IMR-90 (cell line): ENCODE measurements around the gene DSCAM. TPM values are rescaled to one million over a fixed set of nuclear protein-coding genes. Genes with fewer than 3 reads are reported as not detected.

Experiments
- ATAC-seq: fragments of 200-7000 bp; cut with Tn5 transposase; 2 replicates; pipeline ENCODE4 v1.9.1; 2020; ENCODE audit warnings: low read depth, mild to moderate bottlenecking, moderate library complexity
- BruUV-seq: library from RNA; stranded (reverse); fragments of 400-500 nt; replicated peaks from 2 replicates; lab custom pipeline; 2021; lab: Mats Ljungman, UMichigan
- CTCF ChIA-PET: fragments of 300-600 bp; formaldehyde crosslinking; extraction: SDS; loops from one replicate; lab custom pipeline; 2021; ENCODE audit warnings: antibody characterized with exemption; lab: Yijun Ruan, JAX
- POLR2A ChIA-PET: fragments of 300-600 bp; sonication (Branson Sonifier 250); formaldehyde crosslinking; loops from one replicate; lab custom pipeline; 2022; ENCODE audit warnings: antibody characterized with exemption; ENCODE audit not compliant: unreplicated experiment; lab: Charles Lee
- DNase-seq: peaks from one replicate; pipeline ENCODE4 v3.0.0; 2013
- H2AFZ ChIP-seq: replicated peaks from 2 replicates; pipeline ENCODE3; 2013; ENCODE audit warnings: low read length, mild to moderate bottlenecking; ENCODE audit not compliant: poor library complexity
- H2AK5ac ChIP-seq: 2 replicates; pipeline ENCODE4 v1.6.1; 2013; ENCODE audit warnings: low read depth, low read length, inconsistent platforms
- H2AK9ac ChIP-seq: replicated peaks from 2 replicates; pipeline ENCODE3; 2013; ENCODE audit warnings: mild to moderate bottlenecking, low read depth, low read length, moderate library complexity; ENCODE audit not compliant: poor library complexity
- H2BK120ac ChIP-seq: 2 replicates; pipeline ENCODE4 v1.6.1; 2013; ENCODE audit warnings: low read depth, low read length, inconsistent platforms
- H2BK15ac ChIP-seq: 3 replicates; pipeline ENCODE4 v1.6.1; 2013; ENCODE audit warnings: low read depth, low read length, inconsistent platforms
- H2BK20ac ChIP-seq: 2 replicates; pipeline ENCODE4 v1.6.1; 2013; ENCODE audit warnings: low read depth, mild to moderate bottlenecking, inconsistent platforms, low read length, moderate library complexity
- H2BK5ac ChIP-seq: 2 replicates; pipeline ENCODE4 v1.6.1; 2013; ENCODE audit warnings: mild to moderate bottlenecking, low read depth, low read length, inconsistent platforms; ENCODE audit not compliant: poor library complexity, severe bottlenecking
- H3K14ac ChIP-seq: replicated peaks from 2 replicates; pipeline ENCODE4 v1.6.1; 2013; ENCODE audit warnings: low read depth, low read length, inconsistent platforms
- H3K18ac ChIP-seq: 2 replicates; pipeline ENCODE4 v1.6.1; 2013; ENCODE audit warnings: low read depth, low read length, control low read depth
- H3K23ac ChIP-seq: 2 replicates; pipeline ENCODE4 v1.6.1; 2013; ENCODE audit warnings: low read depth, low read length, inconsistent platforms
- H3K27ac ChIP-seq: 2 replicates; pipeline ENCODE4 v1.5.1; 2013; ENCODE audit warnings: mild to moderate bottlenecking, control low read depth, low read length; ENCODE audit not compliant: insufficient read depth
- H3K27me3 ChIP-seq: 2 replicates; pipeline ENCODE4 v1.6.1; 2013; ENCODE audit warnings: low read length; ENCODE audit not compliant: control insufficient read depth, insufficient read depth
- H3K36me3 ChIP-seq: 2 replicates; pipeline ENCODE4 v1.6.1; 2013; ENCODE audit warnings: low read length, mixed read lengths; ENCODE audit not compliant: control insufficient read depth, insufficient read depth
- H3K4ac ChIP-seq: 2 replicates; pipeline ENCODE4 v1.6.1; 2013; ENCODE audit warnings: low read depth, low read length, inconsistent platforms
- H3K4me1 ChIP-seq: 2 replicates; pipeline ENCODE4 v1.6.1; 2013; ENCODE audit warnings: low read length, mixed read lengths; ENCODE audit not compliant: control insufficient read depth, insufficient read depth
- H3K4me2 ChIP-seq: 2 replicates; pipeline ENCODE4 v1.6.1; 2013; ENCODE audit warnings: low read depth, mild to moderate bottlenecking, control low read depth, low read length, moderate library complexity
- H3K4me3 ChIP-seq: 2 replicates; pipeline ENCODE4 v1.5.1; 2013; ENCODE audit warnings: low read depth, mild to moderate bottlenecking, control low read depth, low read length, moderate library complexity; ENCODE audit not compliant: insufficient read depth
- H3K56ac ChIP-seq: 2 replicates; pipeline ENCODE4 v1.6.1; 2013; ENCODE audit warnings: low read length, inconsistent platforms; ENCODE audit not compliant: insufficient read depth; ENCODE audit errors: extremely low read depth
- H3K79me1 ChIP-seq, 2 experiments: 2 replicates each; pipeline ENCODE4 v1.6.1; 2013; ENCODE audit warnings: low read length in 2 of 2, inconsistent platforms in 1 of 2, low read depth in 1 of 2
- H3K9ac ChIP-seq: 2 replicates; pipeline ENCODE4 v1.6.1; 2013; ENCODE audit warnings: low read depth, low read length, control low read depth
- H3K9me1 ChIP-seq: 2 replicates; pipeline ENCODE4 v1.6.1; 2013; ENCODE audit warnings: low read length, inconsistent platforms; ENCODE audit not compliant: insufficient read depth
- H3K9me3 ChIP-seq: 2 replicates; pipeline ENCODE4 v1.6.1; 2013; ENCODE audit warnings: low read length; ENCODE audit not compliant: control insufficient read depth, insufficient read depth
- H4K20me1 ChIP-seq: 2 replicates; pipeline ENCODE4 v1.6.1; 2013; ENCODE audit warnings: low read length, inconsistent platforms; ENCODE audit not compliant: insufficient read depth
- H4K5ac ChIP-seq: 2 replicates; pipeline ENCODE4 v1.6.1; 2013; ENCODE audit warnings: mild to moderate bottlenecking, low read depth, low read length, control low read depth
- H4K8ac ChIP-seq, 2 experiments: 2 replicates each; pipeline ENCODE4 v1.6.1; 2013; ENCODE audit warnings: low read depth in 2 of 2, low read length in 2 of 2, control low read depth in 1 of 2, inconsistent platforms in 1 of 2
- H4K91ac ChIP-seq: 2 replicates; pipeline ENCODE4 v1.6.1; 2013; ENCODE audit warnings: low read depth, low read length, inconsistent platforms; ENCODE audit not compliant: insufficient read depth
- BHLHE40 ChIP-seq: fragments of 150-350 bp; IDR thresholded peaks from 2 replicates; pipeline ENCODE4 v1.6.1; 2016; ENCODE audit warnings: mild to moderate bottlenecking, low read depth, low read length
- CEBPB ChIP-seq: IDR thresholded peaks from 2 replicates; pipeline ENCODE4 v1.6.1; 2012; ENCODE audit warnings: low read depth, low read length, improper control_type of control experiment
- CHD1 ChIP-seq: IDR thresholded peaks from 2 replicates; pipeline ENCODE4 v1.6.1; 2012; ENCODE audit warnings: low read depth, low read length, improper control_type of control experiment
- FOS ChIP-seq: fragments of 150-350 bp; IDR thresholded peaks from 2 replicates; pipeline ENCODE4 v1.6.1; 2016; ENCODE audit warnings: low read depth, low read length
- MAFK ChIP-seq: IDR thresholded peaks from 2 replicates; pipeline ENCODE4 v1.6.1; 2012; ENCODE audit warnings: low read depth, low read length, improper control_type of control experiment
- MAZ ChIP-seq: IDR thresholded peaks from 2 replicates; pipeline ENCODE4 v1.6.1; 2012; ENCODE audit warnings: low read depth, mild to moderate bottlenecking, low read length, improper control_type of control experiment, moderate library complexity, borderline replicate concordance
- MXI1 ChIP-seq: IDR thresholded peaks from 2 replicates; pipeline ENCODE4 v1.6.1; 2012; ENCODE audit warnings: low read depth, mild to moderate bottlenecking, low read length, moderate library complexity, borderline replicate concordance
- NFE2L2 ChIP-seq: fragments of 150-350 bp; IDR thresholded peaks from 2 replicates; pipeline ENCODE4 v1.6.1; 2016; ENCODE audit warnings: low read depth, mild to moderate bottlenecking, low read length
- POLR2A ChIP-seq: IDR thresholded peaks from 2 replicates; pipeline ENCODE4 v1.6.1; 2012; ENCODE audit warnings: mild to moderate bottlenecking, low read depth, low read length
- RAD21 ChIP-seq: IDR thresholded peaks from 2 replicates; pipeline ENCODE4 v1.6.1; 2012; ENCODE audit warnings: low read length, improper control_type of control experiment
- RCOR1 ChIP-seq: IDR thresholded peaks from 2 replicates; pipeline ENCODE4 v1.6.1; 2012; ENCODE audit warnings: mild to moderate bottlenecking, low read length, improper control_type of control experiment; ENCODE audit not compliant: insufficient replicate concordance
- RFX5 ChIP-seq: IDR thresholded peaks from 2 replicates; pipeline ENCODE4 v1.8.0; 2012; ENCODE audit warnings: low read depth, mild to moderate bottlenecking, low read length, moderate library complexity
- SMC3 ChIP-seq: fragments of 150-350 bp; IDR thresholded peaks from 2 replicates; pipeline ENCODE4 v1.6.1; 2016; ENCODE audit warnings: low read depth, mild to moderate bottlenecking, antibody characterized with exemption, low read length, moderate library complexity
- WGBS, 2 experiments: methylation state at CpG; one replicate each; pipeline versions ENCODE4 v1.1.5 to v1.1.7; 2013; ENCODE audit warnings: missing lambda C conversion rate in 2 of 2; ENCODE audit not compliant: insufficient read length in 1 of 2; ENCODE audit errors: extremely low coverage in 2 of 2; 5-methylcytosine and 5-hydroxymethylcytosine counted together
- dilution Hi-C: fragments of 300-500 bp; cut with HindIII; formaldehyde crosslinking; loops from one replicate; pipeline ENCODE4 v1.14.3; 2018; ENCODE audit warnings: low sequenced_read_pairs; ENCODE audit not compliant: unreplicated experiment
- in situ Hi-C: fragments of 300-500 bp; cut with MboI; formaldehyde crosslinking; loops from 3 replicates; pipeline ENCODE4 v1.14.3; 2019; ENCODE audit warnings: low sequenced_read_pairs, inconsistent platforms, mixed read lengths
- intact Hi-C: fragments of 100-400 bp; cut with micrococcal nuclease; formaldehyde crosslinking; loops from 2 replicates; pipeline ENCODE4 v1.10.0; 2022
- polyA plus RNA-seq, 3 experiments: library from polyadenylated mRNA; depleted of rRNA; stranded (reverse); fragments of >200 nt; gene quantifications; 2 replicates each; pipeline ENCODE4 v1.2.3, GENCODE V29; 2012; ENCODE audit warnings: low replicate concordance in 1 of 3
- total RNA-seq: library from RNA; depleted of rRNA; stranded (reverse); fragments of >200 nt; gene quantifications from 2 replicates; pipeline ENCODE4 v1.2.3, GENCODE V29; 2012
- TF ChIP-seq, protein P1 (sequence below): conservative IDR thresholded peaks from 2 replicates; pipeline ENCODE4 v1.5.1; 2012; ENCODE audit warnings: mild to moderate bottlenecking, low read depth, low read length, improper control_type of control experiment
- TF ChIP-seq, protein P2 (sequence below): fragments of 150-350 bp; IDR thresholded peaks from 2 replicates; pipeline ENCODE4 v1.6.1; 2016; ENCODE audit warnings: low read depth, mild to moderate bottlenecking, low read length, moderate library complexity, borderline replicate concordance
- TF ChIP-seq, protein P3 (sequence below): fragments of 150-350 bp; IDR thresholded peaks from 2 replicates; pipeline ENCODE4 v1.6.1; 2017; ENCODE audit warnings: mild to moderate bottlenecking, antibody characterized with exemption, low read length, low read depth

Gene DSCAM
- total and polyA plus RNA-seq, 2 of the 4 experiments (the other 2 are of a cell fraction) = under 0.01 to 0.02 TPM

DNA sequence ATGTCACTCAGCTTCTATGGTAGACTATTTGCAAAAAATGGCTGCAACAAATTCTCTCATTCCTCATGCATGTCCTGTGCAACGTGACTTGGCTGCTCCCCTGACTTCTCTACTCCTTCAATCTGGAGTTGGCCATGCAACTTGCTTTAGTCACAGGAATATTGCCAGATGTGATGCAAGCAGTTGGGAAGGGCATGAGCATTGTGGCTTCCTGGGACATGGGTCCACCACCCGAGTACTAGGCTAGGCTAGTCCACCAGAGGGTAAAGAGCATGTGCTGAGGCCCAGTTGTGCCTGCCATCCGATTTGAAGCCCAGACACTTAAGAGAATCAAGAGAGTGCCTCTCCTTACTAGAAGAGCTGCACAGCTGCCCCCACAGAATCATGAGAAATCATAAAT, 89.6 kb downstream of the DSCAM start:
- in situ Hi-C loops (loop anchor here (25.0 kb wide), 1 partner anchor 95 kb away; no protein-coding TSS in a partner anchor), dilution Hi-C loops (no loop called here), intact Hi-C loops (no loop called here)
- Histone ChIP-seq H3K36me3 (no peaks in the 10 kb centered on the region), H3K4ac (no peak overlapping the region), H2BK20ac (no peak overlapping the region), H2BK120ac (no peak overlapping the region), H4K91ac (no peak overlapping the region), H3K4me1 (no peaks in the 10 kb centered on the region), H3K27me3 (no peaks in the 10 kb centered on the region), H3K9me3 (peaks cover 19% of the 10 kb centered on the region), H2AK5ac (no peak overlapping the region), H3K9me1 (no peaks in the 10 kb centered on the region), H3K9ac (no peak overlapping the region), H2BK15ac (no peak overlapping the region), H3K4me3 (no peak overlapping the region), H3K79me1 (no peaks in the 10 kb centered on the region), H3K4me2 (no peak overlapping the region), H4K8ac (no peak overlapping the region), H3K27ac (no peak overlapping the region), H4K20me1 (no peaks in the 10 kb centered on the region), H2AK9ac (no peak overlapping the region), H3K14ac (no peak overlapping the region), H3K18ac (no peak overlapping the region), H3K23ac (no peak overlapping the region), H2BK5ac (no peak overlapping the region), H3K56ac (no peak overlapping the region), H4K5ac (no peak overlapping the region), H2AFZ (no peak overlapping the region)
- ChIA-PET CTCF (no interaction called here), POLR2A (no interaction called here)
- no peak for TF ChIP-seq SMC3
- TF ChIP-seq POLR2A = no peak
- TF ChIP-seq, protein P1, sequence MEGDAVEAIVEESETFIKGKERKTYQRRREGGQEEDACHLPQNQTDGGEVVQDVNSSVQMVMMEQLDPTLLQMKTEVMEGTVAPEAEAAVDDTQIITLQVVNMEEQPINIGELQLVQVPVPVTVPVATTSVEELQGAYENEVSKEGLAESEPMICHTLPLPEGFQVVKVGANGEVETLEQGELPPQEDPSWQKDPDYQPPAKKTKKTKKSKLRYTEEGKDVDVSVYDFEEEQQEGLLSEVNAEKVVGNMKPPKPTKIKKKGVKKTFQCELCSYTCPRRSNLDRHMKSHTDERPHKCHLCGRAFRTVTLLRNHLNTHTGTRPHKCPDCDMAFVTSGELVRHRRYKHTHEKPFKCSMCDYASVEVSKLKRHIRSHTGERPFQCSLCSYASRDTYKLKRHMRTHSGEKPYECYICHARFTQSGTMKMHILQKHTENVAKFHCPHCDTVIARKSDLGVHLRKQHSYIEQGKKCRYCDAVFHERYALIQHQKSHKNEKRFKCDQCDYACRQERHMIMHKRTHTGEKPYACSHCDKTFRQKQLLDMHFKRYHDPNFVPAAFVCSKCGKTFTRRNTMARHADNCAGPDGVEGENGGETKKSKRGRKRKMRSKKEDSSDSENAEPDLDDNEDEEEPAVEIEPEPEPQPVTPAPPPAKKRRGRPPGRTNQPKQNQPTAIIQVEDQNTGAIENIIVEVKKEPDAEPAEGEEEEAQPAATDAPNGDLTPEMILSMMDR = no peak
- no peak for TF ChIP-seq MAZ
- no peak for TF ChIP-seq RFX5
- TF ChIP-seq, protein P2, sequence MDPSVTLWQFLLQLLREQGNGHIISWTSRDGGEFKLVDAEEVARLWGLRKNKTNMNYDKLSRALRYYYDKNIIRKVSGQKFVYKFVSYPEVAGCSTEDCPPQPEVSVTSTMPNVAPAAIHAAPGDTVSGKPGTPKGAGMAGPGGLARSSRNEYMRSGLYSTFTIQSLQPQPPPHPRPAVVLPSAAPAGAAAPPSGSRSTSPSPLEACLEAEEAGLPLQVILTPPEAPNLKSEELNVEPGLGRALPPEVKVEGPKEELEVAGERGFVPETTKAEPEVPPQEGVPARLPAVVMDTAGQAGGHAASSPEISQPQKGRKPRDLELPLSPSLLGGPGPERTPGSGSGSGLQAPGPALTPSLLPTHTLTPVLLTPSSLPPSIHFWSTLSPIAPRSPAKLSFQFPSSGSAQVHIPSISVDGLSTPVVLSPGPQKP = no peak
- TF ChIP-seq RAD21 = no peak
- no peak for TF ChIP-seq CEBPB
- no peak for TF ChIP-seq MXI1
- TF ChIP-seq CHD1 = no peak
- no peak for TF ChIP-seq RCOR1
- TF ChIP-seq BHLHE40 = no peak
- TF ChIP-seq, protein P3, sequence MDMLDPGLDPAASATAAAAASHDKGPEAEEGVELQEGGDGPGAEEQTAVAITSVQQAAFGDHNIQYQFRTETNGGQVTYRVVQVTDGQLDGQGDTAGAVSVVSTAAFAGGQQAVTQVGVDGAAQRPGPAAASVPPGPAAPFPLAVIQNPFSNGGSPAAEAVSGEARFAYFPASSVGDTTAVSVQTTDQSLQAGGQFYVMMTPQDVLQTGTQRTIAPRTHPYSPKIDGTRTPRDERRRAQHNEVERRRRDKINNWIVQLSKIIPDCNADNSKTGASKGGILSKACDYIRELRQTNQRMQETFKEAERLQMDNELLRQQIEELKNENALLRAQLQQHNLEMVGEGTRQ = no peak
- no peak for TF ChIP-seq NFE2L2
- no peak for TF ChIP-seq MAFK
- TF ChIP-seq FOS = no peak
- no CpG with 5 or more reads among the region's 3 CpGs for WGBS, 2 experiments
- DNase-seq = no peak
- ATAC-seq = no peak
- BruUV-seq = no TSS peak
